ENCODE results near the gene TTN. TPM values are rescaled to one million over a fixed set of nuclear protein-coding genes. Genes with fewer than 3 reads are reported as not detected.

Gene TTN
- total and polyA plus RNA-seq, 10 of the 15 experiments (the other 5 are each of a cell fraction or from before 2014, with no cell fraction given): 0.15 to 9.0 (median 1.8) TPM

DNA sequence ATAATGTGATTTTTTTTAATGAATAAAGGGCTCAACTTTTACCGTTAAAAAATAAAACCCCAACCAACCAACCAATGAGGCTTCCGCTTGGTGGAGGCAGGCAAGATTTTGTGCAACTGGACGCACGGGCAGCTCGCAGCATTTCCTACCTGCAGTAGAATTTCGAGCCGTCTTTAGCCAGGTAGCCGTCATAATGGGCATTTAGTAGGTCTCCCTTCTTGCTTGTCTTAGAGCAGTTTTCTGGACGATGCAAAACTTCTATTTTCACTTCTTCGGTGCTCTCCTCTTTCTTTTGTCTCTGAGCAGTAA, 329.1 kb downstream of the TTN start:
- peaks cover 29% of the 10 kb centered on the region for H3K79me2 ChIP-seq (ENCODE audit: control insufficient read depth, insufficient read depth, low read length)
- FAIRE-seq (peak; percentile 65), DNase-seq (ENCODE audit: low read depth, low spot score) (no peak), ATAC-seq (peak; percentile 3; the same call in 2 of the 3 replicates)
- H3K27me3 ChIP-seq (replicated peaks in 1 of 2; ENCODE audit: control insufficient read depth in 2 of 2, insufficient read depth in 2 of 2, low read length in 1 of 2): no peaks in the 10 kb centered on the region
- ChIA-PET POLR2A (no interaction called here), SMC1A (ENCODE audit: uncharacterized antibody, unreplicated experiment) (interaction anchor here (1.6 kb wide), 1 partner anchor 52 kb away, joined by 3 read pairs; no protein-coding TSS in a partner anchor), RAD21 (ENCODE audit: unreplicated experiment) (no interaction called here), CTCF (no interaction called here)
- H3K4me2 ChIP-seq (ENCODE audit: control insufficient read depth, insufficient read depth): peak overlapping the region; percentile 97
- TF ChIP-seq CHD4 (IDR thresholded peaks at IDR 0.05) (no peak), STAT3 (IDR thresholded peaks at IDR 0.05; ENCODE audit: low read depth, low read length) (0 out of 2 replicates have a peak, but pooled peaks have one; percentile 45), SIN3A (IDR thresholded peaks at IDR 0.05; ENCODE audit: low read depth, low read length) (peak; percentile 31; the same call in 1 of the 2 replicates)
- H4K20me1 ChIP-seq (ENCODE audit: control insufficient read depth, insufficient read depth): no peaks in the 10 kb centered on the region
- H3K9ac ChIP-seq (ENCODE audit: control insufficient read depth, insufficient read depth, low read length): peak overlapping the region; percentile 94
- H3K9me3 ChIP-seq (replicated peaks; ENCODE audit: control insufficient read depth, insufficient read depth, low read length): no peaks in the 10 kb centered on the region
- 0% methylated on average over 10 of the region's 10 CpGs for WGBS (ENCODE audit: insufficient coverage, insufficient replicate concordance, low lambda C conversion rate, missing lambda C conversion rate)
- H3K27ac ChIP-seq (ENCODE audit: control insufficient read depth, insufficient read depth): peak overlapping the region; percentile 88
- peaks cover 7% of the 10 kb centered on the region; the same call in 1 of the 2 replicates for H3K4me1 ChIP-seq (ENCODE audit: control insufficient read depth, insufficient read depth, low read length)
- peak overlapping the region; percentile 98 for H2AFZ ChIP-seq (ENCODE audit: control insufficient read depth, low read depth, low read length)
- intact Hi-C loops (cut with micrococcal nuclease; ENCODE audit: unreplicated experiment): loop anchor here (1.0 to 10.0 kb wide), 3 partner anchors 27 to 437 kb away; partner anchors contain the start of genes PJVK and PRKRA
- TSS peak; percentile 90 for BruUV-seq (replicated peaks)
- no peaks in the 10 kb centered on the region for H3K36me3 ChIP-seq (ENCODE audit: control insufficient read depth in 2 of 2, insufficient read depth in 2 of 2, low read length in 1 of 2)
- in situ Hi-C loops (cut with MboI): no loop called here
- H3K4me3 ChIP-seq: peak overlapping the region; percentile 99

DNA sequence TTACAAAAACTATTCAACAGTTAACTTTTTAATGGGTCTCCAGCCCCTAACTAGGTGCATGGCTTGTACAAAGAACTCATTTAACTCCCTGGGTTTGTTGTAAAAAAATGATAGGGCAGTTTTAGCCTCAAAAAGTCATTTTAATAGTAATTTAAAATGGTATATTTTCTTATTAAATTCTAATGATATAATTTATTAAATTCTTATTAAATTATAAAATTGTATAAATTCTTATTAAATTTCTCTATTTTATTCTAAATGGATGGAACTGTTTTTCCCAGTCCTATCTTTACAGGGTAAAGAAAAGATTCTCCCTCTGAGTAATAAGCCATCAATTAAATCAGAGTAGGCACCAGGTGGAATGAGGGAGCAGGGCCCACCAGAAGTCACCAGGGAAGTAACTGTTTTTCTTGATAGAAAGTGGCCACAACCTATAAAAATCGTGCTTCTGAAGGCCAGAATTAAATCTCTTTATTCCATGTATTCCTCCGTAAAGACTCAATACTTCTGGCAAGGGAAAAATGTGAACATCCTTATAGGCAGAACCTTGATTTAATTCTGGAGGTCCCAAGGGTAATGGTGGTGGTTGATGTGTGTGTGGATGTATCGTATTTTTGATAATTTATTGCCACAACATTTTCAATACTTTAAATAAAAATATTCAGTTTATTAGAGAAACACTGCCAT, 329.6 kb downstream of the TTN start:
- Histone ChIP-seq H3K4me2 (ENCODE audit: control insufficient read depth, insufficient read depth) (peak overlapping the region; percentile 97), H3K9me3 (replicated peaks; ENCODE audit: control insufficient read depth, insufficient read depth, low read length) (no peaks in the 10 kb centered on the region), H3K27me3 (replicated peaks in 1 of 2; ENCODE audit: control insufficient read depth in 2 of 2, insufficient read depth in 2 of 2, low read length in 1 of 2) (no peaks in the 10 kb centered on the region), H3K4me3 (peak overlapping the region; percentile 99), H3K79me2 (ENCODE audit: control insufficient read depth, insufficient read depth, low read length) (peaks cover 25% of the 10 kb centered on the region), H3K4me1 (ENCODE audit: control insufficient read depth, insufficient read depth, low read length) (peaks cover 7% of the 10 kb centered on the region; the same call in 1 of the 2 replicates), H4K20me1 (ENCODE audit: control insufficient read depth, insufficient read depth) (no peaks in the 10 kb centered on the region), H3K36me3 (ENCODE audit: control insufficient read depth in 2 of 2, insufficient read depth in 2 of 2, low read length in 1 of 2) (no peaks in the 10 kb centered on the region), H3K27ac (ENCODE audit: control insufficient read depth, insufficient read depth) (peak overlapping the region; percentile 88), H3K9ac (ENCODE audit: control insufficient read depth, insufficient read depth, low read length) (peak overlapping the region; percentile 94), H2AFZ (ENCODE audit: control insufficient read depth, low read depth, low read length) (peak overlapping the region; percentile 98)
- FAIRE-seq: no peak
- SMC1A ChIA-PET (ENCODE audit: uncharacterized antibody, unreplicated experiment): interaction anchor here (1.6 kb wide), 1 partner anchor 53 kb away, joined by 3 read pairs; no protein-coding TSS in a partner anchor
- no peak for DNase-seq (ENCODE audit: low read depth, low spot score)
- intact Hi-C loops (cut with micrococcal nuclease; ENCODE audit: unreplicated experiment) (loop anchor here (1.0 to 10.0 kb wide), 3 partner anchors 26 to 437 kb away; partner anchors contain the start of genes PJVK and PRKRA), in situ Hi-C loops (cut with MboI) (no loop called here)
- BruUV-seq (replicated peaks): no TSS peak
- CTCF ChIA-PET: no interaction called here
- TF ChIP-seq MEF2B (IDR thresholded peaks at IDR 0.05; ENCODE audit: partially characterized antibody, poor library complexity, severe bottlenecking): peak; percentile 40
- no peak for TF ChIP-seq ZNF622 (IDR thresholded peaks at IDR 0.05)
- RAD21 ChIA-PET (ENCODE audit: unreplicated experiment): no interaction called here
- POLR2A ChIA-PET: interaction anchor here (0.6 kb wide), 2 partner anchors 21 to 33 kb away, joined by 3 read pairs; no protein-coding TSS in a partner anchor
- WGBS (ENCODE audit: insufficient coverage, insufficient replicate concordance, low lambda C conversion rate, missing lambda C conversion rate): 0% methylated on average over 3 of the region's 3 CpGs
- ATAC-seq: no peak

Data from GM12878 (cell line).